RWPE2 (cell line): Measurements from ENCODE around the gene LAMA5.

Source experiments
- ATAC-seq: fragments of 200-7000 bp; cut with Tn5 transposase; 3 replicates; pipeline ENCODE4 v1.9.1; 2021; ENCODE audit warnings: low read depth
- DNase-seq: peaks from one replicate; pipeline ENCODE4 v3.0.0-alpha.2; 2020; ENCODE audit warnings: low spot score
- H3K27ac ChIP-seq: fragments of 450-650 bp; 2 replicates; pipeline ENCODE4 v1.5.1; 2017; ENCODE audit warnings: mild to moderate bottlenecking; ENCODE audit not compliant: poor library complexity, severe bottlenecking
- H3K27me3 ChIP-seq: fragments of 250-450 bp; sonication (Bioruptor Pico); 2 replicates; pipeline ENCODE4 v1.5.1; 2021; ENCODE audit warnings: mild to moderate bottlenecking, moderate library complexity; ENCODE audit not compliant: insufficient read depth, poor library complexity, severe bottlenecking
- H3K36me3 ChIP-seq: fragments of 250-450 bp; sonication (Bioruptor Pico); 2 replicates; pipeline ENCODE4 v1.5.1; 2020; ENCODE audit warnings: low read depth, mild to moderate bottlenecking, moderate library complexity
- H3K4me1 ChIP-seq: fragments of 250-450 bp; sonication (Bioruptor Pico); 2 replicates; pipeline ENCODE4 v1.5.1; 2021; ENCODE audit warnings: mild to moderate bottlenecking, moderate library complexity; ENCODE audit not compliant: insufficient read depth, poor library complexity, severe bottlenecking
- H3K4me3 ChIP-seq: fragments of 250-450 bp; sonication (Bioruptor Pico); 2 replicates; pipeline ENCODE4 v1.5.1; 2021; ENCODE audit warnings: mild to moderate bottlenecking, moderate library complexity; ENCODE audit not compliant: severe bottlenecking
- H3K9me3 ChIP-seq: fragments of 250-450 bp; sonication (Bioruptor Pico); 2 replicates; pipeline ENCODE4 v1.5.1; 2021; ENCODE audit warnings: mild to moderate bottlenecking, moderate library complexity; ENCODE audit not compliant: severe bottlenecking
- TF ChIP-seq, protein P1 (sequence below): fragments of 450-650 bp; IDR thresholded peaks from one replicate; pipeline ENCODE4 v1.5.1; 2017; ENCODE audit warnings: mild to moderate bottlenecking, moderate library complexity; ENCODE audit not compliant: poor library complexity, severe bottlenecking

The LAMA5 gene

DNA sequence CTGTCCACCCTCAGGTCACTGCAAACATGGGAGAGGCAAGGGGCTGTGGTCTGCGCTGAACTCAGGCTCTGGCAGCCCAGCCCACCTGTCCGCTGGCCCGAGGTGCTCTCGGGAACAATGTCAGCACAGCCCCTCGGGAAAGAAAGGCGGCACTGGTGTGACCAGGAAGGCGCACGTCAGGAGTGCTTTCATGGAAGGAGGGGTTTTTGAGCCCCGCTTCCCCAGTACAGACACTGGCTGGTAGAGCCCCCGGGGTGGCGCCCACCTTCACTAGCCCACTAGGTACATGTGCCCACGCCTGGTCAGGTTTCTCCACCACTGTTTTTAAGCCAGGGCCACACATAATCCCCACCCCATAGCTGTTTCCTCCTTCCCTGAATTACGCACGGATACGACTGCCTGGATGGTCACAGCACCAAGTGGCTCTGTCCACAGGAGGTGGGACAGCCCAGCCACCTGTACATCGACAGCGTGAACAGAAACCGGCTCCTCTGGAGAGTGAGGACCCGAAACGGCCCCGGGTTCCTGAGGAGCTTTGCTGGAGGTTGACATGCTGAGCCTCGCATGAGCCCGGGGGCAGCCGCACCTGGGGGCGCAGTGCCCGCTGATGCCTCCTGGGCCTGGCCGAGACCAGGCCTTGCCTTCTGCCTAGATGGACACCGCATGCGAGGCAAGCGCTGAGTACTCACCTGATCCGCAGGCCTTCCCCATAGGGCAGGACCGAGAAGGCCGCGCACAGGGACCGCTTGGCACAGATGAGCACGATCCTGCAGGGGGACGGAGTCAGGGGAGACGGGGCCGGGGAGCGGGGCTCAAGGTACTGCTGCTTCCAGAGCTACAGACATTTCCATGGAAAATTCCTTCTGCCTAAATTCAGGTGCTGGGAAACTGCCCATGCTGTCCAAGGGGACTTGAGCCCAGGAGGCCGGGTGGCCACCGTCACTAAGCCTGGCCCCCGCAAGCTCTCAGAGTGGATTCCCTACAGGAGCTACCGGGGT is 27.4 kb upstream of the LAMA5 start:
- DNase-seq (peak; percentile 89), ATAC-seq (no peak)
- Histone ChIP-seq H3K27ac (no peak overlapping the region), H3K36me3 (peaks cover 18% of the 10 kb centered on the region), H3K27me3 (no peaks in the 10 kb centered on the region), H3K9me3 (no peaks in the 10 kb centered on the region), H3K4me3 (no peak overlapping the region), H3K4me1 (no peaks in the 10 kb centered on the region)
- TF ChIP-seq, protein P1, sequence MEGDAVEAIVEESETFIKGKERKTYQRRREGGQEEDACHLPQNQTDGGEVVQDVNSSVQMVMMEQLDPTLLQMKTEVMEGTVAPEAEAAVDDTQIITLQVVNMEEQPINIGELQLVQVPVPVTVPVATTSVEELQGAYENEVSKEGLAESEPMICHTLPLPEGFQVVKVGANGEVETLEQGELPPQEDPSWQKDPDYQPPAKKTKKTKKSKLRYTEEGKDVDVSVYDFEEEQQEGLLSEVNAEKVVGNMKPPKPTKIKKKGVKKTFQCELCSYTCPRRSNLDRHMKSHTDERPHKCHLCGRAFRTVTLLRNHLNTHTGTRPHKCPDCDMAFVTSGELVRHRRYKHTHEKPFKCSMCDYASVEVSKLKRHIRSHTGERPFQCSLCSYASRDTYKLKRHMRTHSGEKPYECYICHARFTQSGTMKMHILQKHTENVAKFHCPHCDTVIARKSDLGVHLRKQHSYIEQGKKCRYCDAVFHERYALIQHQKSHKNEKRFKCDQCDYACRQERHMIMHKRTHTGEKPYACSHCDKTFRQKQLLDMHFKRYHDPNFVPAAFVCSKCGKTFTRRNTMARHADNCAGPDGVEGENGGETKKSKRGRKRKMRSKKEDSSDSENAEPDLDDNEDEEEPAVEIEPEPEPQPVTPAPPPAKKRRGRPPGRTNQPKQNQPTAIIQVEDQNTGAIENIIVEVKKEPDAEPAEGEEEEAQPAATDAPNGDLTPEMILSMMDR = no peak

DNA sequence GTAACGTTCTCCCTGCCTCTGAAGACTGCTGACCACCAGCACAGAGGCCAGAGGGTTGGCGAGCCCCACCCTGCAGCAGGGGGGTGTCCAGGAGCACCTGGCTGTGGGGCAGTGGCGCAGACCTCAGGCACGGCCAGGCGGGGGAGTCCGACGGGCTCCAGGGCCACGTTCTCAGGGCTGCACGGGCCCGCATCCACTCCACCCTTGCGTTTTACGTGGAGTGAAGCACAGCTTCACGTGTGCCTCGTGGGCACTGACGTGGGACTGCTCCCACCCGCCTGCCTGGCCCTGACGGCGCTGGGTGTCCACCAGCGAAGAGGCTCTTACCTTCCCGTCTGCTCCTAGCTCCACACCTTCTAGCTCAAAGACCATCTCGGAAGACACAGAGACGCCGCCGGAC is 26.7 kb upstream of the LAMA5 start:
- DNase-seq = peak; percentile 83
- Histone ChIP-seq H3K36me3 (peaks cover 25% of the 10 kb centered on the region), H3K27ac (no peak overlapping the region), H3K27me3 (no peaks in the 10 kb centered on the region), H3K9me3 (no peaks in the 10 kb centered on the region), H3K4me1 (no peaks in the 10 kb centered on the region), H3K4me3 (no peak overlapping the region)
- TF ChIP-seq, protein P1 = no peak
- ATAC-seq = no peak

DNA sequence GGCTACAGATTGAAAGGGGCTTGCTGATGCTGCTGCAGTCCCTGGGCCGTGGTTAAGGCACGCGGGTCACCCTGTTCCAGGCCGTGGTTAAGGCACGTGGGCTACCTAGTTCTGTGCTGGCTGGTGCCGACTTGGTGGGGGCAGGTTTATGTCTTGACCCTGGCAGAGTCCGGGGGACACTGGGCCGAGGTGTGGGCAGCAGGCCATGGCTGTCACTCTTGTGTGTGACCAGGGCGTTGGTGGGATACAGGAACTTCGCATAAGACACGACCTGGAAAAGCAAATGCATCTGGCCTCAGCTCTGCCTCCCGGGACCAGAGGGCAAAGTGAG is 26.2 kb upstream of the LAMA5 start:
- Histone ChIP-seq H3K36me3 (peaks cover 31% of the 10 kb centered on the region), H3K4me1 (peaks cover 3% of the 10 kb centered on the region), H3K4me3 (no peak overlapping the region), H3K9me3 (no peaks in the 10 kb centered on the region), H3K27ac (no peak overlapping the region), H3K27me3 (no peaks in the 10 kb centered on the region)
- ATAC-seq (no peak), DNase-seq (peak; percentile 89)
- TF ChIP-seq, protein P1 = no peak

DNA sequence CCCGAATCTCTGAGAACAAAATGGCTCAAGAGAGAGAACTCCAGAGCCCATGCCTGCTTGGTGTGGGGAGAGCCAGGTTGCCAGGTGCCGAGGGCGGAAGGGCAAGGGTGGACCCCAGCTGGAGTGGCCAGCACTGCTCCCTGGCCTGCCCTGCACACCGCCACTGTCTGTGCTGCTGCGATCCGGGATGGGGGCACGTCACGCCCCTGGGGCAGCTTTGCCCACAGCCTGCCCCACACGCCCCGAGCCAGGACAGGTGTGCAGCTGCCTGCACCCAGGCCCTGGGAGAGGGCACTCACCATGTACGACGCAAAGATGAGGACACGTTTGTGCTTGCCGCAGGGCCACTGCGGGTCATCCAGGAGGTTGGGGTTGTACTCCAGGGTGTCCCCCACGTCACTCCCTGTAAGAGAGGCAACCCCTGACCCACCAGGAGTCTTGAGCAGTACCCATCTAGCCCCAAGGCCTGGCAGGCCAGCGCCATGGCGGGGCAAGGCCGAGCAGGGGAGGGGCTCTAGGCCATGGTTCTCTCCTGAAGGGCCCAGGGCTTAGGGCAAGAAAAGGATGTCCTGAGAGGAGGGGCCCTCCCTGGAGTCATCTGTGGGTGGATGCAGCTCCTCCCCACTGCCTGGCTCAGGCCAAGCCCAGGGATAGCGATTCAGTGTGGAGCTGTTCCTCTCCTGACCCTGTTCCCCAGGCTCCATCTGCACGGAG is 25.7 kb upstream of the LAMA5 start:
- H3K27me3 ChIP-seq = no peaks in the 10 kb centered on the region
- H3K4me1 ChIP-seq = peaks cover 8% of the 10 kb centered on the region
- H3K4me3 ChIP-seq = no peak overlapping the region
- peak; percentile 86 for DNase-seq
- no peaks in the 10 kb centered on the region for H3K9me3 ChIP-seq
- TF ChIP-seq, protein P1 = no peak
- peaks cover 36% of the 10 kb centered on the region for H3K36me3 ChIP-seq
- ATAC-seq = peak; percentile 10; the same call in 2 of the 3 replicates
- H3K27ac ChIP-seq = no peak overlapping the region
